ENCODE measurements around the gene CHDH. TPM values are rescaled to one million over a fixed set of nuclear protein-coding genes. Genes with fewer than 3 reads are reported as not detected.

The CHDH gene
- polyA plus RNA-seq, 2 donors, result 0.46 to 0.53 TPM

GRCh38 chr3:53798144-53798543 lies 48.1 kb downstream of the CHDH start:
- no peaks in the 10 kb centered on the region for H3K9me3 ChIP-seq (ENCODE audit: control insufficient read depth in 2 of 2, insufficient read depth in 1 of 2, low read depth in 1 of 2, low read length in 1 of 2)
- no peaks in the 10 kb centered on the region for H3K27me3 ChIP-seq (ENCODE audit: control insufficient read depth in 1 of 2, insufficient read depth in 2 of 2, low read length in 2 of 2)
- no peak overlapping the region for H3K27ac ChIP-seq (ENCODE audit: low read depth in 2 of 2, low read length in 1 of 2)
- H3K36me3 ChIP-seq (ENCODE audit: control insufficient read depth in 2 of 2, insufficient read depth in 2 of 2, low read length in 1 of 2), result no peaks in the 10 kb centered on the region
- WGBS, 2 donors, result 82 to 91% methylated on average over 8 of the region's 8 CpGs
- H3K4me3 ChIP-seq (ENCODE audit: low read depth in 1 of 2, low read length in 2 of 2), result no peak overlapping the region
- H3K4me1 ChIP-seq (ENCODE audit: control insufficient read depth in 2 of 2, insufficient read depth in 2 of 2, low read length in 1 of 2), result peaks cover 11 to 17% of the 10 kb centered on the region in 2 donors

GRCh38 chr3:53795789-53796560 lies 50.2 kb downstream of the CHDH start:
- WGBS, 2 donors, result 44 to 45% methylated on average over 12 of the region's 12 CpGs

GRCh38 chr3:53795176-53795575 lies 51.0 kb downstream of the CHDH start:
- 42 to 48% methylated on average over 3 of the region's 3 CpGs for WGBS, 2 donors
- no peaks in the 10 kb centered on the region for H3K9me3 ChIP-seq (ENCODE audit: control insufficient read depth in 2 of 2, insufficient read depth in 1 of 2, low read depth in 1 of 2, low read length in 1 of 2)
- peak overlapping the region in 1 of 2 donors; percentile 52 for H3K27ac ChIP-seq (ENCODE audit: low read depth in 2 of 2, low read length in 1 of 2)
- no peaks in the 10 kb centered on the region for H3K36me3 ChIP-seq (ENCODE audit: control insufficient read depth in 2 of 2, insufficient read depth in 2 of 2, low read length in 1 of 2)
- no peak overlapping the region for H3K4me3 ChIP-seq (ENCODE audit: low read depth in 1 of 2, low read length in 2 of 2)
- no peaks in the 10 kb centered on the region for H3K27me3 ChIP-seq (ENCODE audit: control insufficient read depth in 1 of 2, insufficient read depth in 2 of 2, low read length in 2 of 2)
- peaks cover 6 to 13% of the 10 kb centered on the region in 2 donors for H3K4me1 ChIP-seq (ENCODE audit: control insufficient read depth in 2 of 2, insufficient read depth in 2 of 2, low read length in 1 of 2)

More at GRCh38 chr3:53795789-53796560, 50.2 kb downstream of the CHDH start:
- Histone ChIP-seq H3K4me1 (ENCODE audit: control insufficient read depth in 2 of 2, insufficient read depth in 2 of 2, low read length in 1 of 2) (peaks cover 11 to 17% of the 10 kb centered on the region in 2 donors), H3K4me3 (ENCODE audit: low read depth in 1 of 2, low read length in 2 of 2) (no peak overlapping the region), H3K27ac (ENCODE audit: low read depth in 2 of 2, low read length in 1 of 2) (peak overlapping the region in 1 of 2 donors; percentile 20), H3K9me3 (ENCODE audit: control insufficient read depth in 2 of 2, insufficient read depth in 1 of 2, low read depth in 1 of 2, low read length in 1 of 2) (no peaks in the 10 kb centered on the region), H3K27me3 (ENCODE audit: control insufficient read depth in 1 of 2, insufficient read depth in 2 of 2, low read length in 2 of 2) (no peaks in the 10 kb centered on the region), H3K36me3 (ENCODE audit: control insufficient read depth in 2 of 2, insufficient read depth in 2 of 2, low read length in 1 of 2) (no peaks in the 10 kb centered on the region)

- H3K27me3 ChIP-seq (ENCODE audit: control insufficient read depth in 1 of 2, insufficient read depth in 2 of 2, low read length in 2 of 2), result no peaks in the 10 kb centered on the region
- WGBS, 2 donors, result 45 to 64% methylated on average over 3 of the region's 3 CpGs
- H3K4me1 ChIP-seq (ENCODE audit: control insufficient read depth in 2 of 2, insufficient read depth in 2 of 2, low read length in 1 of 2), result peaks cover 2 to 9% of the 10 kb centered on the region in 2 donors
- no peaks in the 10 kb centered on the region for H3K36me3 ChIP-seq (ENCODE audit: control insufficient read depth in 2 of 2, insufficient read depth in 2 of 2, low read length in 1 of 2)
- H3K4me3 ChIP-seq (ENCODE audit: low read depth in 1 of 2, low read length in 2 of 2), result no peak overlapping the region
- H3K9me3 ChIP-seq (ENCODE audit: control insufficient read depth in 2 of 2, insufficient read depth in 1 of 2, low read depth in 1 of 2, low read length in 1 of 2), result no peaks in the 10 kb centered on the region
- peak overlapping the region in 1 of 2 donors; percentile 52 for H3K27ac ChIP-seq (ENCODE audit: low read depth in 2 of 2, low read length in 1 of 2)
These were observed 51.6 kb downstream of the CHDH start for GRCh38 chr3:53794597-53794996.

GRCh38 chr3:53792866-53793265 lies 53.4 kb downstream of the CHDH start:
- WGBS, 2 donors, result 84 to 88% methylated on average over 3 of the region's 3 CpGs
- no peak overlapping the region for H3K4me3 ChIP-seq (ENCODE audit: low read depth in 1 of 2, low read length in 2 of 2)
- H3K27ac ChIP-seq (ENCODE audit: low read depth in 2 of 2, low read length in 1 of 2), result no peak overlapping the region
- H3K36me3 ChIP-seq (ENCODE audit: control insufficient read depth in 2 of 2, insufficient read depth in 2 of 2, low read length in 1 of 2), result no peaks in the 10 kb centered on the region
- no peaks in the 10 kb centered on the region for H3K27me3 ChIP-seq (ENCODE audit: control insufficient read depth in 1 of 2, insufficient read depth in 2 of 2, low read length in 2 of 2)
- peaks cover 0 to 6% of the 10 kb centered on the region in 2 donors for H3K4me1 ChIP-seq (ENCODE audit: control insufficient read depth in 2 of 2, insufficient read depth in 2 of 2, low read length in 1 of 2)
- H3K9me3 ChIP-seq (ENCODE audit: control insufficient read depth in 2 of 2, insufficient read depth in 1 of 2, low read depth in 1 of 2, low read length in 1 of 2), result no peaks in the 10 kb centered on the region

GRCh38 chr3:53791317-53791716 lies 54.9 kb downstream of the CHDH start:
- no peak overlapping the region for H3K27ac ChIP-seq (ENCODE audit: low read depth in 2 of 2, low read length in 1 of 2)
- H3K27me3 ChIP-seq (ENCODE audit: control insufficient read depth in 1 of 2, insufficient read depth in 2 of 2, low read length in 2 of 2), result no peaks in the 10 kb centered on the region
- no peaks in the 10 kb centered on the region for H3K36me3 ChIP-seq (ENCODE audit: control insufficient read depth in 2 of 2, insufficient read depth in 2 of 2, low read length in 1 of 2)
- H3K4me1 ChIP-seq (ENCODE audit: control insufficient read depth in 2 of 2, insufficient read depth in 2 of 2, low read length in 1 of 2), result peaks cover 0 to 6% of the 10 kb centered on the region in 2 donors
- WGBS, 2 donors, result 86 to 91% methylated on average over 7 of the region's 7 CpGs
- no peak overlapping the region for H3K4me3 ChIP-seq (ENCODE audit: low read depth in 1 of 2, low read length in 2 of 2)
- no peaks in the 10 kb centered on the region for H3K9me3 ChIP-seq (ENCODE audit: control insufficient read depth in 2 of 2, insufficient read depth in 1 of 2, low read depth in 1 of 2, low read length in 1 of 2)

- H3K27ac ChIP-seq (ENCODE audit: low read depth in 2 of 2, low read length in 1 of 2), result no peak overlapping the region
- 95 to 96% methylated on average over 5 of the region's 5 CpGs for WGBS, 2 donors
These were observed 55.7 kb downstream of the CHDH start for GRCh38 chr3:53790470-53790869.

GRCh38 chr3:53789459-53789858 lies 56.8 kb downstream of the CHDH start:
- Histone ChIP-seq H3K9me3 (ENCODE audit: control insufficient read depth in 2 of 2, insufficient read depth in 1 of 2, low read depth in 1 of 2, low read length in 1 of 2) (no peaks in the 10 kb centered on the region), H3K27me3 (ENCODE audit: control insufficient read depth in 1 of 2, insufficient read depth in 2 of 2, low read length in 2 of 2) (no peaks in the 10 kb centered on the region), H3K4me1 (ENCODE audit: control insufficient read depth in 2 of 2, insufficient read depth in 2 of 2, low read length in 1 of 2) (no peaks in the 10 kb centered on the region), H3K27ac (ENCODE audit: low read depth in 2 of 2, low read length in 1 of 2) (no peak overlapping the region), H3K4me3 (ENCODE audit: low read depth in 1 of 2, low read length in 2 of 2) (no peak overlapping the region), H3K36me3 (ENCODE audit: control insufficient read depth in 2 of 2, insufficient read depth in 2 of 2, low read length in 1 of 2) (no peaks in the 10 kb centered on the region)
- 89 to 91% methylated on average over 16 of the region's 16 CpGs for WGBS, 2 donors

More at GRCh38 chr3:53790470-53790869, 55.7 kb downstream of the CHDH start:
- Histone ChIP-seq H3K4me3 (ENCODE audit: low read depth in 1 of 2, low read length in 2 of 2) (no peak overlapping the region), H3K27me3 (ENCODE audit: control insufficient read depth in 1 of 2, insufficient read depth in 2 of 2, low read length in 2 of 2) (no peaks in the 10 kb centered on the region), H3K36me3 (ENCODE audit: control insufficient read depth in 2 of 2, insufficient read depth in 2 of 2, low read length in 1 of 2) (no peaks in the 10 kb centered on the region), H3K9me3 (ENCODE audit: control insufficient read depth in 2 of 2, insufficient read depth in 1 of 2, low read depth in 1 of 2, low read length in 1 of 2) (no peaks in the 10 kb centered on the region), H3K4me1 (ENCODE audit: control insufficient read depth in 2 of 2, insufficient read depth in 2 of 2, low read length in 1 of 2) (no peaks in the 10 kb centered on the region)

- Histone ChIP-seq H3K4me1 (ENCODE audit: control insufficient read depth in 2 of 2, insufficient read depth in 2 of 2, low read length in 1 of 2) (no peaks in the 10 kb centered on the region), H3K27ac (ENCODE audit: low read depth in 2 of 2, low read length in 1 of 2) (no peak overlapping the region), H3K36me3 (ENCODE audit: control insufficient read depth in 2 of 2, insufficient read depth in 2 of 2, low read length in 1 of 2) (no peaks in the 10 kb centered on the region), H3K4me3 (ENCODE audit: low read depth in 1 of 2, low read length in 2 of 2) (no peak overlapping the region), H3K9me3 (ENCODE audit: control insufficient read depth in 2 of 2, insufficient read depth in 1 of 2, low read depth in 1 of 2, low read length in 1 of 2) (no peaks in the 10 kb centered on the region), H3K27me3 (ENCODE audit: control insufficient read depth in 1 of 2, insufficient read depth in 2 of 2, low read length in 2 of 2) (no peaks in the 10 kb centered on the region)
- whole genome bisulfite sequencing, 2 donors, result 72 to 75% methylated on average over 5 of the region's 5 CpGs
These were observed 58.2 kb downstream of the CHDH start for GRCh38 chr3:53788038-53788437.

- Histone ChIP-seq H3K4me3 (ENCODE audit: low read depth in 1 of 2, low read length in 2 of 2) (no peak overlapping the region), H3K27me3 (ENCODE audit: control insufficient read depth in 1 of 2, insufficient read depth in 2 of 2, low read length in 2 of 2) (no peaks in the 10 kb centered on the region), H3K27ac (ENCODE audit: low read depth in 2 of 2, low read length in 1 of 2) (no peak overlapping the region), H3K9me3 (ENCODE audit: control insufficient read depth in 2 of 2, insufficient read depth in 1 of 2, low read depth in 1 of 2, low read length in 1 of 2) (no peaks in the 10 kb centered on the region), H3K4me1 (ENCODE audit: control insufficient read depth in 2 of 2, insufficient read depth in 2 of 2, low read length in 1 of 2) (no peaks in the 10 kb centered on the region), H3K36me3 (ENCODE audit: control insufficient read depth in 2 of 2, insufficient read depth in 2 of 2, low read length in 1 of 2) (no peaks in the 10 kb centered on the region)
- 91 to 93% methylated on average over 9 of the region's 9 CpGs for WGBS, 2 donors
These were observed 59.2 kb downstream of the CHDH start for GRCh38 chr3:53787016-53787415.
